Posterior vena cava (tissue), 2 donors: ENCODE data around the gene CRACR2A. TPM values are rescaled to one million over a fixed set of nuclear protein-coding genes. Genes with fewer than 3 reads are reported as not detected.

ENCODE experiments used
- DNase-seq: peaks from one replicate; pipeline ENCODE4 v3.0.0-alpha.2; 2020; ENCODE audit warnings: low spot score
- intact Hi-C, 2 donors: fragments of 100-400 bp; cut with DNase I; formaldehyde crosslinking; loops; one replicate each; pipeline versions ENCODE4 v1.14.1 to v1.14.2; 2022 to 2023
- total RNA-seq, 2 donors: library from RNA; stranded (reverse); fragmentation: NEBNext Ultra II Directional; extraction: Animal tissue kit (Norgen Biotek cat#: 25700); gene quantifications; one replicate each; pipeline ENCODE4 v1.2.1, GENCODE V29; 2021
- donor health status: DM: yes; HTN: yes; CAD: no.
- donor health status: DM: yes; HTN: yes; CAD: no.

The CRACR2A gene
- total RNA-seq, 2 donors from 2014 or later, result 3.7 to 5.1 TPM

GRCh38 chr12:3730111-3730510 lies 22.8 kb downstream of the CRACR2A start:
- intact Hi-C loops, result no loop called here
- no peak for DNase-seq

DNA sequence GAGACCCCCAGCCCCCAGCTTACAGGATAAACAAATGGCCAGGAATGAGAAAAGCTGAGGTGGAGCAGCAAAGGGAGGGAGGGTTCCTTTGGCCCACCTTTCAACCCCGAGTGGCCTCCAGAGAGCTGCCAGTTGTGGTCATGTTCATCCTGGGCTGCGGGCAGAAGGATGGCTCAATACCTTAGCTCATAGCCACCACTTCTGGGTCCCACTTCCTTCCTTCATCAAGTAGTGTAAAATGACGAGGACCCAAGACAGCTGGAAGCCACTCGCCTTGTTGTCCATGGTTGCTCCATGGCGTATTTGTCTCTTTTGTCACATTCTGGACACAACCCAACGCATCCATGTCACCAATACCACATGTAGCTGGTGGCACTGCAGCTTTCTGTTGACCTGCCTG lies 24.2 kb downstream of the CRACR2A start:
- DNase-seq, result no peak
- intact Hi-C loops, result no loop called here

GRCh38 chr12:3727877-3728632 lies 24.9 kb downstream of the CRACR2A start:
- intact Hi-C loops, result no loop called here
- no peak for DNase-seq

- no peak for DNase-seq
- intact Hi-C loops, result no loop called here
These were observed 25.6 kb downstream of the CRACR2A start for GRCh38 chr12:3727354-3727753.

DNA sequence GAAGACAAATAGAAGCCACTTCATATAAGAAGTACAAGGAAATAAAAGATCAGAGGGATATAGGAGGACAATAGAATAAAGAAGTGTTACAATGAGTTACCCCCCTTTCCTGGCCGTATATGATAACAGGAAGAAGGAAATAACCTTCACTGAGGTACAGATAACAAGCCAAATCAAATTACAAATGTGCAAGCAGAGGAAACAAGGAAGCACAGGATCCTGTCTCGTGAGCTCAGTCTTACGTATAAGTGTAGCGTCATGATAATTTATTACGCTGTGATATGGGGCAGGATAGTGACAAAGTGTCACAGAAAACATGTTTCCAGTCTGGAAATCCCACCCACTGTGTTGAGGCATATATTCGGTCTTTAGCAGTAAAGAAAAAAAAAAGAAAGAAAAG lies 26.5 kb downstream of the CRACR2A start:
- intact Hi-C loops, result no loop called here
- no peak for DNase-seq

DNA sequence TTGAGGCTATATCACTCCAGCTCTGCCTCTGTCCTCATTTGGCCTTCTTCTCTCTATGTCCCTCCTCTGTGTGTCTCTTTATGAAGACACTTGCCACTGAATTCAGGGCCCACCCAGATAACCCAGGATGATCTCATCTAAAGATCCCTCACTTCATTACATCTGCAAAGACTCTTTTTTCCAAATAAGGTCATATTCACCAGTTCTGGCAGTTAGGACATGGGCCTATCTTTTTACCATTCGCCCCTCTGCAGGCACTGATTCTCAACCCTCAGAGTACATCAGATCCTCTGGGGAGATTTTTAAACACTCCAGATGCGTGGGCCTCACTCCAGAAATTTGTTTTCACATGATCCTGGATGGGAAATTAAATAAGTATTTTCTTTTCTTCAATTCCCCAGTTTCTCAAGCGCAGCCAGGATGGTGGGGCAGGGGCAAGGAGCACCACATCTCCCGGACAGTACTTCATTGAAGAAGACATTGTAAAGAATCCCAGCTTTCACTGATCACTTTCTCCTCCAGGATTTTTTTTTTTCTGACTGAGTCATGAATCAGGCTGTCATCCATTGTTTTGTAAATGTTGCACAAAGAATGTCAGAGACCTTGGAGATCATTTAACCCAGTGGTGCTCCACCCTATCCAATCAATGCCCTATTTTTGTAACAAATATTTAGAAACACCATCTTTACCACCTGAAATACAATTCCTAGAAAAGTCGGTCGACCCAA lies 27.4 kb downstream of the CRACR2A start:
- intact Hi-C loops, result no loop called here
- no peak for DNase-seq

- DNase-seq, result no peak
- intact Hi-C loops, result no loop called here
These were observed 28.7 kb downstream of the CRACR2A start for GRCh38 chr12:3723916-3724805.

DNA sequence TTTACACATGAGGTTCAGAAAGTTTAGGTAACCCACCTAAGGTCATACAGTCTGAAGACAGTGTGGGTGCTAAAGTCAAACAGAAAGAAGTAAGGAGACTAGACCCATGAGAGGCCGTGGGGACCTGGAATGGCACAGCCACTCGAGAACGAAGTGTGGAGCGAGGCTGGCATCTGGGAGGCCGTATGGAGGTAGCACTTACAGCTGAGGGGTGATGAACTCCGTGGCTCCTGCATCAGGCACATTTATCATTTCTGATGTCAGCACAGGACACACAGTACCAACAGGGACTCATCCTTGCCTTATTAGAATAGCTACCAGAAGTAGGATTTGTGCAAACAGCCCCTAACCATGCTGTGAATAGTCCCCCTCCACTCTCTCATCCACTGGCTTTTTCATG lies 30.5 kb downstream of the CRACR2A start:
- DNase-seq, result no peak
- intact Hi-C loops, result no loop called here

DNA sequence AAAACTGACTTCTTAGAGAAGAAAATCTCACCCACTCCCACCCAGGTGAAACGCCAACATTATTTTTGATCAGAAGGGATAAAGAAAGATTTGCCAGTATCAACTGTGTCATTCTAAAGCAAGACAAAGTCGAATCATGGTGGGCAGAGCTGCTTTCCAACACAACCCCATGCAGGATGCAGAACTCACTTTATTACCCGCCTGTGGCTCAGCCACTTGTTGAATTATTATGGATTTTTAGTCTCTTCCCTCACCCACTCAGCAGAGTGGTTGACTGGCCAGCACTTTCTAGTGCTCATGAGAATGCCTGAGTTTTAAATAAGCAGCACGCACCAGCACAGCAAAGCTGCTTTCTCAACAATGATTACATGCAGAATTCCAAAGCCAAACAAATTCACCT lies 32.1 kb downstream of the CRACR2A start:
- DNase-seq, result no peak
- intact Hi-C loops, result no loop called here

DNA sequence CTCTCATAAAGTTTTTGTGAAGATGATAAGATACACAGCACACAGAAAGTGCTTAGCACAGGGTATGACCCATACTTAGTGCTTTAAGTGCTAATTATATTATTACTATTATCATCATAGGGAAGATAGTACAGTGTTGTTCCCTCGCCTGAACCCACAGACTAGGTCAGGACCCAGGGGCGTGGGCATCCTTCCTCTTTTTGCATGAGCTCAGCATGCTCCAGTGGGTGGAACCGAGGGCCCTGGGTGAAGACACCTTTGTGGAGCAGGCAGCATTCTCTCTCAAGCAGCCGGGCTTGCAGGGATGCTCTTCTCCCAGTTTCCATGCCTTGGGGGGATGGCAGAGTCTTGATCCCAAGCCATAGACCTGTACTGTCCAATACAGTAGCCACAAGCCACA lies 34.8 kb downstream of the CRACR2A start:
- intact Hi-C loops, result no loop called here
- no peak for DNase-seq

GRCh38 chr12:3717283-3717898 lies 35.5 kb downstream of the CRACR2A start:
- DNase-seq, result no peak
- intact Hi-C loops, result no loop called here

- no peak for DNase-seq
- intact Hi-C loops, result no loop called here
These were observed 36.9 kb downstream of the CRACR2A start for GRCh38 chr12:3715999-3716398.

DNA sequence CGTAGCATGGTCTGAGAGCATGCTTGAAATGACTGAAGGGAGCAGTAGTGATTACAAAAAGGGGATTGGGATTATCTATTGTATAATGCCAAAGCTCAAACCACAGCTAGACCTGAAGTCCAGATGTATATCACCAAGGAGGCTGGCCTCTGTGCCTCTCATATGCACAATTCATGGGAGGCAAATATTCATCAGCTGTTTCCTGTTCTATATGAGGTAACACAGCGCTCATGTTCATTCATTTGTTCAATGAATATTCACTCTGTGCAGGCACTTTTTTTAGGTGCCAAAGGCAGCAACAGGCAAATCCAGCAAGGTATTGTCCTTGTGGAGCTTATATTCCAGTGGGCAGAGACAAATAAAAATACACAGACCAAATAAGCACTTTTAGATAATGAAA lies 39.0 kb downstream of the CRACR2A start:
- no peak for DNase-seq
- intact Hi-C loops, result no loop called here

- intact Hi-C loops, result no loop called here
- DNase-seq, result no peak
These were observed 39.4 kb downstream of the CRACR2A start for GRCh38 chr12:3713483-3713882.

- intact Hi-C loops, result no loop called here
- no peak for DNase-seq
These were observed 40.5 kb downstream of the CRACR2A start for GRCh38 chr12:3712209-3712992.

GRCh38 chr12:3705354-3705675 lies 47.6 kb downstream of the CRACR2A start:
- DNase-seq, result no peak
- intact Hi-C loops, result no loop called here

GRCh38 chr12:3704512-3705353 lies 48.2 kb downstream of the CRACR2A start:
- DNase-seq, result no peak
- intact Hi-C loops, result no loop called here

DNA sequence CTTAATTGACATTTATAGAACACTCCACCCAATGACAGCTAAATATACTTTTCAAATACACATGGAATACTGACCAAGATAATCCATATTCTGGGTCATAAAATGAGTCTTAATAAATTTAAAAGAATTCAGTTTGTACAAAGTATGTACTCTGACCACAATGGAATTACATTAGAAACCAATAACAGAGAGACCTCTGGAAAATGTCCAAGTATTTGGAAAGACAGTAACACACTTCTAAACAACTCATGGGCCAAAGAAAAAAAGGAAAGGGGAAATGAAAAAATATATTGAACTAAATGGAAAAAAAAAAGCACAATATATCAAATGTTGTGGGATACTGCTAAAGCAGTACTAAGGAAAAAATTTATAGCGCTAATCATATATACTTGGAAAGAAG lies 52.0 kb downstream of the CRACR2A start:
- DNase-seq, result no peak
- intact Hi-C loops, result no loop called here
